MM.1S (cell line): ENCODE data around the gene IL17RE.
"Not testable (repeated sequence)": the region's sequence is repeated elsewhere in the genome, so short reads cannot be mapped to it uniquely, and the experiment has no call there.

Experiments used
- DNase-seq: peaks from one replicate; pipeline ENCODE4 v3.0.0-alpha.2; 2015
- H2AFZ ChIP-seq: fragments of 300-600 bp; sonication (generic); 2 replicates; pipeline ENCODE4 v1.6.0; 2016; ENCODE audit warnings: antibody characterized with exemption, low read length
- H3F3A ChIP-seq: fragments of 300-600 bp; sonication (generic); 2 replicates; pipeline ENCODE4 v1.6.1; 2016; ENCODE audit warnings: mild to moderate bottlenecking, antibody characterized with exemption, low read length, moderate library complexity, mixed read lengths; ENCODE audit not compliant: insufficient read depth
- H3K27ac ChIP-seq: fragments of 300-600 bp; sonication (generic); 2 replicates; pipeline ENCODE4 v1.5.1; 2016; ENCODE audit warnings: mild to moderate bottlenecking, low read length
- H3K27me3 ChIP-seq: fragments of 300-600 bp; sonication (generic); replicated peaks from 2 replicates; pipeline ENCODE4 v1.6.0; 2016; ENCODE audit warnings: low read length; ENCODE audit not compliant: insufficient read depth
- H3K36me3 ChIP-seq: fragments of 300-600 bp; sonication (generic); replicated peaks from 2 replicates; pipeline ENCODE4 v1.6.1; 2016; ENCODE audit warnings: mild to moderate bottlenecking, low read length, mixed read lengths; ENCODE audit not compliant: insufficient read depth
- H3K4me1 ChIP-seq: fragments of 300-600 bp; sonication (generic); 2 replicates; pipeline ENCODE4 v1.6.1; 2016; ENCODE audit warnings: low read length, mixed read lengths
- H3K4me2 ChIP-seq: fragments of 300-600 bp; sonication (generic); 2 replicates; pipeline ENCODE4 v1.6.0; 2016; ENCODE audit warnings: low read depth, low read length
- H3K4me3 ChIP-seq: fragments of 300-600 bp; sonication (generic); 2 replicates; pipeline ENCODE4 v1.5.1; 2016; ENCODE audit warnings: low read length, mixed read lengths
- H3K79me2 ChIP-seq: fragments of 300-600 bp; sonication (generic); 2 replicates; pipeline ENCODE4 v1.6.1; 2016; ENCODE audit warnings: mixed run types, low read length, mixed read lengths
- H3K9ac ChIP-seq: fragments of 300-600 bp; sonication (generic); 2 replicates; pipeline ENCODE4 v1.6.1; 2016; ENCODE audit warnings: low read length, mixed read lengths
- H3K9me2 ChIP-seq: fragments of 300-600 bp; sonication (generic); replicated peaks from 2 replicates; pipeline ENCODE4 v1.6.1; 2016; ENCODE audit warnings: mild to moderate bottlenecking, low read length, mixed read lengths; ENCODE audit not compliant: insufficient read depth
- H3K9me3 ChIP-seq: fragments of 300-600 bp; sonication (generic); replicated peaks from 2 replicates; pipeline ENCODE4 v1.6.1; 2016; ENCODE audit warnings: mild to moderate bottlenecking, low read length, mixed read lengths; ENCODE audit not compliant: insufficient read depth
- H4K20me1 ChIP-seq: fragments of 300-600 bp; sonication (generic); 2 replicates; pipeline ENCODE4 v1.6.1; 2016; ENCODE audit warnings: mild to moderate bottlenecking, low read length, moderate library complexity, mixed read lengths; ENCODE audit not compliant: insufficient read depth
- CTCF ChIP-seq: fragments of 300-600 bp; sonication (generic); IDR thresholded peaks from 2 replicates; pipeline ENCODE4 v1.5.1; 2016; ENCODE audit warnings: antibody characterized with exemption, low read length, mixed read lengths
- EZH2 ChIP-seq: fragments of 300-600 bp; sonication (generic); optimal IDR thresholded peaks from 2 replicates; pipeline ENCODE3; 2017; ENCODE audit warnings: low read depth, mild to moderate bottlenecking, antibody characterized with exemption, low read length, mixed read lengths
- EZH2phosphoT487 ChIP-seq: fragments of 300-600 bp; sonication (generic); IDR thresholded peaks from 2 replicates; pipeline ENCODE4 v1.6.1; 2018; ENCODE audit warnings: antibody characterized with exemption, low read length

IL17RE gene

GRCh38 chr3:9870978-9871377 lies 31.7 kb upstream of the IL17RE start:
- no peak for DNase-seq
- H3F3A ChIP-seq = no peaks in the 10 kb centered on the region
- no peaks in the 10 kb centered on the region for H3K36me3 ChIP-seq
- H3K4me3 ChIP-seq = no peak overlapping the region
- H3K9me2 ChIP-seq = no peaks in the 10 kb centered on the region
- H3K27me3 ChIP-seq = no peaks in the 10 kb centered on the region
- no peak overlapping the region for H3K4me2 ChIP-seq
- no peaks in the 10 kb centered on the region for H3K4me1 ChIP-seq
- H3K9me3 ChIP-seq = no peaks in the 10 kb centered on the region
- H3K79me2 ChIP-seq = no peaks in the 10 kb centered on the region
- no peak overlapping the region for H3K9ac ChIP-seq
- H3K27ac ChIP-seq = no peak overlapping the region
- H2AFZ ChIP-seq = no peak overlapping the region
- TF ChIP-seq EZH2 = no peak
- TF ChIP-seq CTCF = no peak
- no peak for TF ChIP-seq EZH2phosphoT487
- no peaks in the 10 kb centered on the region for H4K20me1 ChIP-seq

GRCh38 chr3:9872067-9872466 lies 30.6 kb upstream of the IL17RE start:
- H3F3A ChIP-seq, DNase-seq: not testable (repeated sequence)

GRCh38 chr3:9875448-9875847 lies 27.2 kb upstream of the IL17RE start:
- Histone ChIP-seq H3K27me3 (no peaks in the 10 kb centered on the region), H3K9me3 (no peaks in the 10 kb centered on the region), H3K36me3 (no peaks in the 10 kb centered on the region), H3F3A (no peaks in the 10 kb centered on the region), H3K27ac (no peak overlapping the region), H3K4me2 (no peak overlapping the region), H3K79me2 (no peaks in the 10 kb centered on the region), H4K20me1 (no peaks in the 10 kb centered on the region), H2AFZ (no peak overlapping the region), H3K4me1 (no peaks in the 10 kb centered on the region), H3K9ac (no peak overlapping the region), H3K9me2 (no peaks in the 10 kb centered on the region), H3K4me3 (no peak overlapping the region)
- TF ChIP-seq EZH2phosphoT487 (no peak), CTCF (no peak), EZH2 (no peak)
- no peak for DNase-seq

More at GRCh38 chr3:9872067-9872466, 30.6 kb upstream of the IL17RE start:
- H3K9me2 ChIP-seq, H3K79me2 ChIP-seq, H3K9ac ChIP-seq, H3K4me2 ChIP-seq, H3K4me1 ChIP-seq, H3K36me3 ChIP-seq, H3K9me3 ChIP-seq, H3K27me3 ChIP-seq, H3K27ac ChIP-seq, H2AFZ ChIP-seq, H3K4me3 ChIP-seq, H4K20me1 ChIP-seq: not testable (repeated sequence)

GRCh38 chr3:9876255-9876654 lies 26.4 kb upstream of the IL17RE start:
- not testable (repeated sequence) for H4K20me1 ChIP-seq, DNase-seq, H3K4me2 ChIP-seq, H3K9me2 ChIP-seq, H3K4me1 ChIP-seq, H3K9me3 ChIP-seq, H3K27ac ChIP-seq, H3K4me3 ChIP-seq, H3K9ac ChIP-seq, H3K36me3 ChIP-seq, H3K79me2 ChIP-seq, H3F3A ChIP-seq, H2AFZ ChIP-seq, H3K27me3 ChIP-seq
